ENCODE measurements around the gene ZNF366. TPM values are rescaled to one million over a fixed set of nuclear protein-coding genes. Genes with fewer than 3 reads are reported as not detected.

ZNF366 gene
- total RNA-seq, 1 experiment from 2014 or later, result 0.17 TPM

DNA sequence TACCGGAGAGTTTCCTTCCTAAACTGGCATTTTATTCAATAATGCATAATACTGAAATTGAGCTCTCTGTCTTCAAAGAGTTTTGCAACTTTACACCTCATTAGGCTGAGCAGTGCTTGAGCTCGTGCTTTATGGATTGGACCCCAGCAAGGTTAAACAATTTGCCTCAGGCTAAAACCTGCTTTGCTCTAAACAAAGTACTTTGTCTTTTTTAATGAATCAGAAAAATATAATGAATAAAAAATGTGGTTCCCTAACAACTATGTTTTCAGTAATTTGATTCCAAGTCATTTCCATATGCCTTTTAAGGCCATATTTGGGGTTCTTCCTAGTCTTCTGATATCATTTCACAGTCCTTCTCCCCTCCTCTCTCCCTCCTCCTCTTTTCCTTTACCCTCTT is 20.0 kb downstream of the ZNF366 start:
- H3K4me1 ChIP-seq (replicated peaks; ENCODE audit: insufficient read depth), result peaks cover 28% of the 10 kb centered on the region
- H3K9me2 ChIP-seq (ENCODE audit: insufficient read depth), result no peaks in the 10 kb centered on the region
- no peaks in the 10 kb centered on the region for H3K79me2 ChIP-seq (ENCODE audit: low read depth)
- H4K20me1 ChIP-seq (ENCODE audit: insufficient read depth), result no peaks in the 10 kb centered on the region
- H2AFZ ChIP-seq, result no peak overlapping the region
- H3K4me3 ChIP-seq, result no peak overlapping the region
- TF ChIP-seq EZH2 (IDR thresholded peaks at IDR 0.05; ENCODE audit: low read depth) (no peak), CTCF (conservative IDR thresholded peaks at IDR 0.05) (no peak)
- peak overlapping the region; percentile 49 for H3K27ac ChIP-seq
- peak overlapping the region; percentile 37; the same call in 1 of the 2 replicates for H3K4me2 ChIP-seq
- ChIA-PET POLR2A (ENCODE audit: unreplicated experiment) (no interaction called here), CTCF (no interaction called here)
- peaks cover 13% of the 10 kb centered on the region for H3F3A ChIP-seq (ENCODE audit: insufficient read depth, low read depth)
- no peaks in the 10 kb centered on the region for H3K27me3 ChIP-seq (ENCODE audit: insufficient read depth, low read depth)
- H3K9me3 ChIP-seq (ENCODE audit: insufficient read depth, low read depth), result peaks cover 4% of the 10 kb centered on the region; the same call in 1 of the 2 replicates
- DNase-seq, result peak in 1 of 2 experiments; percentile 68
- intact Hi-C loops (cut with micrococcal nuclease; ENCODE audit: unreplicated experiment), result no loop called here
- H3K36me3 ChIP-seq (ENCODE audit: low read depth), result no peaks in the 10 kb centered on the region
- no TSS peak for BruUV-seq (replicated peaks)

DNA sequence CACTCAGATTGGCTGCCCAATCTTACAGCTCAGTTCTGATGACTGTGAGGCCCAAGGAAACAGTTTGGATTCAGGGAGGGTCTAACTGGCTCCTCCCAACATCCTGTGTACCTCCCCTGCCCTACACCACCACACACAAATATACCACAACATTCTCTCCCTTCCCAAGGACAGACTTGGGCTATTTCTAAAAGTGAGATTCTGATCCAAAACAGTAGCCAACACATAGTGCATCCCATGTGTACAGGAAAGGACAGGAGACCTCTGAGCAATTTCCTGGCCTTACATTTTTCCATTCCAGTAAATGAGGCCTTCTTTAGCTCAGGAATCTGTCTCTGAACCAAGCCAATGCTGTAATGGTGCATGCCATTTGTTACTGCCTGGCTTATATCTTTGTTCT is 20.8 kb downstream of the ZNF366 start:
- H2AFZ ChIP-seq, result no peak overlapping the region
- H3K4me1 ChIP-seq (replicated peaks; ENCODE audit: insufficient read depth), result peaks cover 28% of the 10 kb centered on the region
- intact Hi-C loops (cut with micrococcal nuclease; ENCODE audit: unreplicated experiment), result no loop called here
- TF ChIP-seq EZH2 (IDR thresholded peaks at IDR 0.05; ENCODE audit: low read depth) (no peak), CTCF (conservative IDR thresholded peaks at IDR 0.05) (no peak)
- H3K27me3 ChIP-seq (ENCODE audit: insufficient read depth, low read depth), result no peaks in the 10 kb centered on the region
- no TSS peak for BruUV-seq (replicated peaks)
- H3K27ac ChIP-seq, result peak overlapping the region; percentile 49
- no peaks in the 10 kb centered on the region for H3K79me2 ChIP-seq (ENCODE audit: low read depth)
- H3K36me3 ChIP-seq (ENCODE audit: low read depth), result no peaks in the 10 kb centered on the region
- no peak for DNase-seq
- H3K4me3 ChIP-seq, result no peak overlapping the region
- CTCF ChIA-PET, result no interaction called here
- no peak overlapping the region for H3K4me2 ChIP-seq
- POLR2A ChIA-PET (ENCODE audit: unreplicated experiment), result no interaction called here
- H3F3A ChIP-seq (ENCODE audit: insufficient read depth, low read depth), result peaks cover 13% of the 10 kb centered on the region
- no peaks in the 10 kb centered on the region for H3K9me2 ChIP-seq (ENCODE audit: insufficient read depth)
- peaks cover 4% of the 10 kb centered on the region; the same call in 1 of the 2 replicates for H3K9me3 ChIP-seq (ENCODE audit: insufficient read depth, low read depth)
- no peaks in the 10 kb centered on the region for H4K20me1 ChIP-seq (ENCODE audit: insufficient read depth)

- Histone ChIP-seq H3K79me2 (ENCODE audit: low read depth) (no peaks in the 10 kb centered on the region), H3K4me2 (no peak overlapping the region), H3K4me1 (replicated peaks; ENCODE audit: insufficient read depth) (peaks cover 28% of the 10 kb centered on the region), H4K20me1 (ENCODE audit: insufficient read depth) (no peaks in the 10 kb centered on the region), H3K4me3 (no peak overlapping the region), H2AFZ (no peak overlapping the region), H3K27ac (no peak overlapping the region), H3K9me2 (ENCODE audit: insufficient read depth) (no peaks in the 10 kb centered on the region), H3K9me3 (ENCODE audit: insufficient read depth, low read depth) (peaks cover 4% of the 10 kb centered on the region; the same call in 1 of the 2 replicates), H3K27me3 (ENCODE audit: insufficient read depth, low read depth) (no peaks in the 10 kb centered on the region), H3F3A (ENCODE audit: insufficient read depth, low read depth) (peaks cover 13% of the 10 kb centered on the region), H3K36me3 (ENCODE audit: low read depth) (no peaks in the 10 kb centered on the region)
- ChIA-PET POLR2A (ENCODE audit: unreplicated experiment) (no interaction called here), CTCF (no interaction called here)
- DNase-seq, result no peak
- BruUV-seq (replicated peaks), result no TSS peak
- TF ChIP-seq CTCF (conservative IDR thresholded peaks at IDR 0.05), result no peak
- no peak for TF ChIP-seq EZH2 (IDR thresholded peaks at IDR 0.05; ENCODE audit: low read depth)
- intact Hi-C loops (cut with micrococcal nuclease; ENCODE audit: unreplicated experiment), result no loop called here
Observed at GRCh38 chr5:72485430-72485974, 21.7 kb downstream of the ZNF366 start.
